Prostate gland (tissue), 2 donors: ENCODE measurements around the gene SHISAL2A. TPM values are rescaled to one million over a fixed set of nuclear protein-coding genes. Genes with fewer than 3 reads are reported as not detected.
A peak's percentile ranks its signal among the peaks of the same experiment; 100 is the strongest.
"Not testable (repeated sequence)": the region's sequence is repeated elsewhere in the genome, so short reads cannot be mapped to it uniquely, and the experiment has no call there.

Experiments
- DNase-seq: peaks from one replicate; pipeline ENCODE4 v3.0.0-alpha.2; 2019; ENCODE audit warnings: low spot score
- H3K27ac ChIP-seq, 2 donors: fragments of 200-600 bp; sonication (generic); 2 replicates each; pipeline ENCODE4 v1.5.1; 2017 to 2019
- H3K27me3 ChIP-seq: fragments of 200-600 bp; sonication (generic); replicated peaks from 2 replicates; pipeline ENCODE4 v1.5.1; 2019; ENCODE audit not compliant: insufficient read depth
- H3K36me3 ChIP-seq, 2 donors: fragments of 200-600 bp; sonication (generic); 1 replicate in 1 of 2; 2 replicates in 1 of 2; pipeline versions ENCODE4 v1.5.1 to v1.8.1; 2017 to 2019
- H3K4me1 ChIP-seq: fragments of 200-600 bp; sonication (generic); replicated peaks from 2 replicates; pipeline ENCODE4 v1.5.1; 2019
- H3K4me3 ChIP-seq, 2 donors: fragments of 200-600 bp; sonication (generic); 2 replicates each; pipeline ENCODE4 v1.5.1; 2017 to 2019
- H3K9me3 ChIP-seq: fragments of 200-600 bp; sonication (generic); 2 replicates; pipeline ENCODE4 v1.5.1; 2017
- CTCF ChIP-seq, 4 experiments: fragments of 200-600 bp in 2 of 4; fragments of 450-650 bp in 2 of 4; sonication (generic) in 2 of 4; IDR thresholded peaks; 1 replicate in 3 of 4; 2 replicates in 1 of 4; pipeline ENCODE4 v1.5.1; 2016 to 2019; ENCODE audit warnings: antibody characterized with exemption in 4 of 4, mild to moderate bottlenecking in 2 of 4, moderate library complexity in 2 of 4
- POLR2A ChIP-seq: fragments of 450-650 bp; IDR thresholded peaks from one replicate; pipeline ENCODE4 v1.6.1; 2016; ENCODE audit warnings: antibody characterized with exemption, mild to moderate bottlenecking
- POLR2AphosphoS5 ChIP-seq: sonication (generic); formaldehyde crosslinking; IDR thresholded peaks from one replicate; pipeline ENCODE4 v1.6.1; 2017; ENCODE audit warnings: antibody characterized with exemption
- WGBS: methylation state at CpG from one replicate; pipeline ENCODE4 v1.1.5; 2018; 5-methylcytosine and 5-hydroxymethylcytosine counted together
- intact Hi-C: fragments of 100-400 bp; cut with DNase I; formaldehyde crosslinking; loops from one replicate; pipeline ENCODE4 v1.14.2; 2022
- total RNA-seq, 2 donors: library from RNA; depleted of rRNA; stranded (reverse); fragments of >200 nt; gene quantifications; one replicate each; pipeline ENCODE4 v1.1.0, GENCODE V29; 2016

Gene SHISAL2A
- total RNA-seq, 2 donors from 2014 or later: 1.0 to 2.6 TPM

- intact Hi-C loops: loop anchor here (10.0 kb wide), 2 partner anchors 279 to 559 kb away; partner anchors contain the start of genes ORC1 and PRPF38A
- Histone ChIP-seq H3K27ac (no peak overlapping the region), H3K36me3 (no peaks in the 10 kb centered on the region), H3K9me3 (no peaks in the 10 kb centered on the region), H3K4me3 (no peak overlapping the region), H3K4me1 (no peaks in the 10 kb centered on the region), H3K27me3 (no peaks in the 10 kb centered on the region)
- WGBS: 99% methylated on average over 4 of the region's 4 CpGs
- no peak for TF ChIP-seq POLR2A
- TF ChIP-seq POLR2AphosphoS5: no peak
- no peak for TF ChIP-seq CTCF (IDR thresholded peaks at IDR 0.05)
- no peak for DNase-seq
Observed at GRCh38 chr1:52683367-52683940, 50.5 kb downstream of the SHISAL2A start.

- 100% methylated on average over 1 of the region's 1 CpG for WGBS
- H3K27me3 ChIP-seq: no peaks in the 10 kb centered on the region
- intact Hi-C loops: loop anchor here (10.0 kb wide), 2 partner anchors 280 to 560 kb away; partner anchors contain the start of genes ORC1 and PRPF38A
- TF ChIP-seq CTCF (IDR thresholded peaks at IDR 0.05) (no peak), POLR2A (no peak), POLR2AphosphoS5 (no peak)
- no peaks in the 10 kb centered on the region for H3K36me3 ChIP-seq
- H3K4me3 ChIP-seq: no peak overlapping the region
- H3K9me3 ChIP-seq: no peaks in the 10 kb centered on the region
- no peak for DNase-seq
- H3K4me1 ChIP-seq: no peaks in the 10 kb centered on the region
- H3K27ac ChIP-seq: no peak overlapping the region
Observed at GRCh38 chr1:52684545-52684944, 51.6 kb downstream of the SHISAL2A start.

- TF ChIP-seq CTCF (IDR thresholded peaks at IDR 0.05) (peak; percentile 55 to 87 (median 74)), POLR2AphosphoS5 (peak; percentile 41)
- not testable (repeated sequence) for H3K9me3 ChIP-seq, H3K27me3 ChIP-seq, H3K36me3 ChIP-seq, H3K27ac ChIP-seq, H3K4me3 ChIP-seq, H3K4me1 ChIP-seq
- intact Hi-C loops: loop anchor here (5.0 to 10.0 kb wide), 3 partner anchors 282 to 562 kb away; partner anchors contain the start of genes CC2D1B, ORC1 and PRPF38A
- 62% methylated on average over 17 of the region's 17 CpGs for WGBS
- DNase-seq: peak; percentile 55
Observed at GRCh38 chr1:52686261-52686751, 53.3 kb downstream of the SHISAL2A start.

GRCh38 chr1:52686830-52687229 is 53.9 kb downstream of the SHISAL2A start:
- WGBS: 96% methylated on average over 5 of the region's 5 CpGs

More at GRCh38 chr1:52686830-52687229, 53.9 kb downstream of the SHISAL2A start:
- TF ChIP-seq POLR2A (no peak), CTCF (IDR thresholded peaks at IDR 0.05) (no peak), POLR2AphosphoS5 (no peak)
- no peaks in the 10 kb centered on the region for H3K36me3 ChIP-seq
- H3K27ac ChIP-seq: no peak overlapping the region
- intact Hi-C loops: loop anchor here (5.0 to 10.0 kb wide), 3 partner anchors 282 to 562 kb away; partner anchors contain the start of genes CC2D1B, ORC1 and PRPF38A
- no peak overlapping the region for H3K4me3 ChIP-seq
- H3K27me3 ChIP-seq: no peaks in the 10 kb centered on the region
- H3K4me1 ChIP-seq: no peaks in the 10 kb centered on the region
- no peak for DNase-seq
- H3K9me3 ChIP-seq: no peaks in the 10 kb centered on the region
